PFSK-1 (cell line): ENCODE results near the gene OTUD3.

Experiments
- FOXP2 ChIP-seq: optimal IDR thresholded peaks from 2 replicates; pipeline ENCODE3; 2011; ENCODE audit warnings: borderline replicate concordance, control low read depth, inconsistent platforms; ENCODE audit not compliant: insufficient read depth; ENCODE audit errors: extremely low read length, extremely low read depth
- POLR2AphosphoS5 ChIP-seq: IDR thresholded peaks from 2 replicates; pipeline ENCODE4 v1.6.1; 2012; ENCODE audit warnings: low read depth, mild to moderate bottlenecking, control low read depth, low read length, moderate library complexity
- REST ChIP-seq, 2 experiments: IDR thresholded peaks; 2 replicates each; pipeline versions ENCODE4 v1.6.1 to v1.8.0; 2011 to 2012; ENCODE audit warnings: low read depth in 2 of 2, low read length in 2 of 2, control low read depth in 1 of 2, inconsistent platforms in 1 of 2, mild to moderate bottlenecking in 1 of 2, moderate library complexity in 1 of 2; ENCODE audit not compliant: insufficient read depth in 1 of 2
- SIN3A ChIP-seq: IDR thresholded peaks from 2 replicates; pipeline ENCODE4 v1.6.1; 2012; ENCODE audit warnings: mild to moderate bottlenecking, low read length, moderate library complexity, borderline replicate concordance; ENCODE audit not compliant: insufficient read depth
- TAF1 ChIP-seq: IDR thresholded peaks from 2 replicates; pipeline ENCODE4 v1.6.1; 2012; ENCODE audit warnings: low read length, control low read depth, borderline replicate concordance; ENCODE audit not compliant: insufficient read depth

Gene OTUD3

GRCh38 chr1:19844731-19845495 is 37.3 kb upstream of the OTUD3 start:
- TF ChIP-seq REST (IDR thresholded peaks at IDR 0.05; ENCODE audit: insufficient read depth in 1 of 2, low read depth in 2 of 2, low read length in 2 of 2): no peak
- no peak for TF ChIP-seq POLR2AphosphoS5
- no peak for TF ChIP-seq FOXP2
- no peak for TF ChIP-seq SIN3A
- no peak for TF ChIP-seq TAF1

GRCh38 chr1:19845555-19845954 is 36.6 kb upstream of the OTUD3 start:
- no peak for TF ChIP-seq SIN3A
- no peak for TF ChIP-seq TAF1
- TF ChIP-seq POLR2AphosphoS5: no peak
- no peak for TF ChIP-seq FOXP2
- TF ChIP-seq REST (IDR thresholded peaks at IDR 0.05; ENCODE audit: insufficient read depth in 1 of 2, low read depth in 2 of 2, low read length in 2 of 2): no peak

GRCh38 chr1:19846338-19846737 is 35.9 kb upstream of the OTUD3 start:
- TF ChIP-seq POLR2AphosphoS5: no peak
- TF ChIP-seq FOXP2: no peak
- no peak for TF ChIP-seq REST (IDR thresholded peaks at IDR 0.05; ENCODE audit: insufficient read depth in 1 of 2, low read depth in 2 of 2, low read length in 2 of 2)
- no peak for TF ChIP-seq TAF1
- no peak for TF ChIP-seq SIN3A

- no peak for TF ChIP-seq SIN3A
- no peak for TF ChIP-seq FOXP2
- no peak for TF ChIP-seq REST (IDR thresholded peaks at IDR 0.05; ENCODE audit: insufficient read depth in 1 of 2, low read depth in 2 of 2, low read length in 2 of 2)
- TF ChIP-seq POLR2AphosphoS5: no peak
- no peak for TF ChIP-seq TAF1
These were observed 32.0 kb upstream of the OTUD3 start for GRCh38 chr1:19850214-19850613.

GRCh38 chr1:19852036-19852435 is 30.2 kb upstream of the OTUD3 start:
- TF ChIP-seq FOXP2 (no peak), SIN3A (no peak), POLR2AphosphoS5 (no peak), TAF1 (no peak), REST (IDR thresholded peaks at IDR 0.05; ENCODE audit: insufficient read depth in 1 of 2, low read depth in 2 of 2, low read length in 2 of 2) (no peak)
